Calu3 (cell line): ENCODE results near the gene USP44. TPM values are rescaled to one million over a fixed set of nuclear protein-coding genes. Genes with fewer than 3 reads are reported as not detected.

Experiments
- BruUV-seq: library from RNA; stranded (reverse); fragments of 400-500 nt; replicated peaks from 2 replicates; lab custom pipeline; 2021; lab: Mats Ljungman, UMichigan
- CTCF ChIA-PET: fragments of 300-600 bp; sonication (Branson Sonifier 250); formaldehyde crosslinking; loops from one replicate; lab custom pipeline; 2022; ENCODE audit warnings: antibody characterized with exemption; lab: Charles Lee
- DNase-seq: peaks from one replicate; pipeline ENCODE4 v3.0.0; 2022
- H3K27ac Mint-ChIP-seq: one replicate; pipeline ENCODE4 v1.8.0; 2022; ENCODE audit warnings: mixed read lengths; ENCODE audit not compliant: unreplicated experiment
- H3K27me3 Mint-ChIP-seq: one replicate; pipeline ENCODE4 v1.8.0; 2022; ENCODE audit warnings: mixed read lengths; ENCODE audit not compliant: unreplicated experiment
- H3K36me3 Mint-ChIP-seq: one replicate; pipeline ENCODE4 v1.8.0; 2022; ENCODE audit warnings: mild to moderate bottlenecking, moderate library complexity, mixed read lengths; ENCODE audit not compliant: insufficient read depth, unreplicated experiment
- H3K4me1 Mint-ChIP-seq: one replicate; pipeline ENCODE4 v1.8.0; 2022; ENCODE audit warnings: mild to moderate bottlenecking, low read depth, mixed read lengths; ENCODE audit not compliant: unreplicated experiment
- H3K4me3 Mint-ChIP-seq: one replicate; pipeline ENCODE4 v1.8.0; 2022; ENCODE audit warnings: mild to moderate bottlenecking, low read depth, moderate library complexity, mixed read lengths; ENCODE audit not compliant: unreplicated experiment
- H3K9me3 Mint-ChIP-seq: one replicate; pipeline ENCODE4 v1.8.0; 2022; ENCODE audit warnings: low read depth, mixed read lengths; ENCODE audit not compliant: unreplicated experiment
- intact Hi-C: fragments of 100-400 bp; cut with micrococcal nuclease; formaldehyde crosslinking; loops from one replicate; pipeline ENCODE4 v1.10.0; 2022; ENCODE audit not compliant: unreplicated experiment
- total RNA-seq: library from RNA; stranded (reverse); gene quantifications from 2 replicates; pipeline ENCODE4 v1.2.3, GENCODE V29; 2022
- TF ChIP-seq, protein P1 (sequence below): fragments of 200-600 bp; IDR thresholded peaks from one replicate; pipeline ENCODE4 v1.8.0; 2022; ENCODE audit warnings: antibody characterized with exemption; ENCODE audit not compliant: unreplicated experiment

USP44 gene
- total RNA-seq, 1 experiment from 2014 or later = 14.0 TPM

DNA sequence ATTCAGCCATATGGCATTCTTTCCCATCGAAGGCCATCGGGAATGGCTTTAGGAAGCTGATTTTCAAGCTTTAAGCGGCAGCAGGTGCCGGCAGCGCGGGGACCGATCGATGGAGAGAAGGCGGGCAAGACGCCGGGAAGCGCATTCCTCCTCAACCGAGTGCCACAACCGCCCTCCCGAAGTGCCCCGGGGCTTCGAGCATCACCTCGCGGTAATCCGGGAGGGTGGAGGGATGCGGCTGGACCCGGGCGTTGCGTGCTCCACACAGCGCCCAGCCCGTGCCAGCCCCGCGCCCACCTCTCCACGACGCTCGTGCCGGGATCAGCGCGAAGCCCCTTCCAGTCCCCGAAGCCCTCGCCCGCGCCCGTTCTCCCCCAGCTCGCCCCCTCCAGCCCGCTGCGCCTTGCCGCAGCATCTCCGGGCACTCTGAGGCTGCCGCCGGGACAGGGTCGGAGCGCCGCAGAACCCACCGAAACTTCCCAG, 3.2 kb downstream of the USP44 start:
- Mint-ChIP-seq H3K27ac (peak overlapping the region; percentile 81), H3K36me3 (peaks cover 23% of the 10 kb centered on the region), H3K4me3 (peak overlapping the region; percentile 83), H3K27me3 (no peaks in the 10 kb centered on the region), H3K9me3 (no peaks in the 10 kb centered on the region), H3K4me1 (peaks cover 27% of the 10 kb centered on the region)
- no TSS peak for BruUV-seq
- TF ChIP-seq, protein P1, sequence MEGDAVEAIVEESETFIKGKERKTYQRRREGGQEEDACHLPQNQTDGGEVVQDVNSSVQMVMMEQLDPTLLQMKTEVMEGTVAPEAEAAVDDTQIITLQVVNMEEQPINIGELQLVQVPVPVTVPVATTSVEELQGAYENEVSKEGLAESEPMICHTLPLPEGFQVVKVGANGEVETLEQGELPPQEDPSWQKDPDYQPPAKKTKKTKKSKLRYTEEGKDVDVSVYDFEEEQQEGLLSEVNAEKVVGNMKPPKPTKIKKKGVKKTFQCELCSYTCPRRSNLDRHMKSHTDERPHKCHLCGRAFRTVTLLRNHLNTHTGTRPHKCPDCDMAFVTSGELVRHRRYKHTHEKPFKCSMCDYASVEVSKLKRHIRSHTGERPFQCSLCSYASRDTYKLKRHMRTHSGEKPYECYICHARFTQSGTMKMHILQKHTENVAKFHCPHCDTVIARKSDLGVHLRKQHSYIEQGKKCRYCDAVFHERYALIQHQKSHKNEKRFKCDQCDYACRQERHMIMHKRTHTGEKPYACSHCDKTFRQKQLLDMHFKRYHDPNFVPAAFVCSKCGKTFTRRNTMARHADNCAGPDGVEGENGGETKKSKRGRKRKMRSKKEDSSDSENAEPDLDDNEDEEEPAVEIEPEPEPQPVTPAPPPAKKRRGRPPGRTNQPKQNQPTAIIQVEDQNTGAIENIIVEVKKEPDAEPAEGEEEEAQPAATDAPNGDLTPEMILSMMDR = no peak
- CTCF ChIA-PET = interaction anchor here (1.1 kb wide), 1 partner anchor 29 kb away, joined by 3 read pairs; no protein-coding TSS in a partner anchor
- intact Hi-C loops = no loop called here
- DNase-seq = peak; percentile 70

DNA sequence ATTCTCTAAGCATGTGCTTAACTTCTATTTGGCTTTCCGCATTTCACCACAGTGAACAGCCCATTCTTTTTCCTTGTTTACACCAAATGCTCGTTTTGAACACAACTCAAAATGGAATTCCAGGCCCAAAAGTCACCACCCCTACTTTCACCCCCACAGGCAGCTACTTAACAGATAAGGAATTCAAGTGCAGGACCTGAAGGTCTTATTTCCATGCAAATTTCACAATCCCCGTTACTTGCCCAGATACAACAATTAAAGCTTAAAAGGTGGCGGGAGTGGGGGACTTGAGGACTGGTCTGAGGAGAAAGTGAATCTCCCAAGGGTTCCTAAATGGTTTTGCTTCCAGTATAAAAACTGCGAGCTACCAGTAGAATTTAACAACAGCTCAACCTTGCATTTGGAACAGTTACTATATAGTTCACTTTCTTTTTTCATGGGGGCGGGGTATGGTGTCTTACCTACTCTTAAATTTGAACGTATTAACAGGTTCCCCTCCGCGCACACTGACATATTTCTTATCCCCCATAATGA, 3.7 kb downstream of the USP44 start:
- Mint-ChIP-seq H3K9me3 (no peaks in the 10 kb centered on the region), H3K36me3 (peaks cover 23% of the 10 kb centered on the region), H3K27me3 (no peaks in the 10 kb centered on the region), H3K4me3 (peak overlapping the region; percentile 83), H3K4me1 (peaks cover 23% of the 10 kb centered on the region), H3K27ac (peak overlapping the region; percentile 81)
- CTCF ChIA-PET = interaction anchor here (1.1 kb wide), 1 partner anchor 30 kb away, joined by 3 read pairs; no protein-coding TSS in a partner anchor
- TSS peak; percentile 66 for BruUV-seq
- TF ChIP-seq, protein P1 = no peak
- intact Hi-C loops = no loop called here
- DNase-seq = no peak

DNA sequence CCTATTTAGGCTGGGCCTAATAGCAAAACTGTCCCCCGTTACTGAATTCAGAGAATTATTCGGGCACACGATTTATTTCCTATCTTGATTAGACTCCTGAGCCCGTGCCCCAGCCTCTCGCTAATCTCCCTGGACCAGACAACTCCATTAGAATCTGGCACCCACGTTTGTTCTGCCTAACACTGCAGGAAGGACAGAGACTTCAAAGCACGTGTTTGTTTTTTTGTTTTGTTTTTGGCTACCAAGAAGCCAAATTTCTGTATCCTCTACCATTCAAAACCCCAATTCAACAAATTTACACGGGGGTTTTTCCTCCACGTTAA, 4.8 kb downstream of the USP44 start:
- intact Hi-C loops = no loop called here
- H3K27ac Mint-ChIP-seq = no peak overlapping the region
- TF ChIP-seq, protein P1 = no peak
- peaks cover 23% of the 10 kb centered on the region for H3K4me1 Mint-ChIP-seq
- no peaks in the 10 kb centered on the region for H3K9me3 Mint-ChIP-seq
- no peak overlapping the region for H3K4me3 Mint-ChIP-seq
- no peaks in the 10 kb centered on the region for H3K27me3 Mint-ChIP-seq
- H3K36me3 Mint-ChIP-seq = peaks cover 23% of the 10 kb centered on the region
- no TSS peak for BruUV-seq
- CTCF ChIA-PET = no interaction called here
- no peak for DNase-seq

DNA sequence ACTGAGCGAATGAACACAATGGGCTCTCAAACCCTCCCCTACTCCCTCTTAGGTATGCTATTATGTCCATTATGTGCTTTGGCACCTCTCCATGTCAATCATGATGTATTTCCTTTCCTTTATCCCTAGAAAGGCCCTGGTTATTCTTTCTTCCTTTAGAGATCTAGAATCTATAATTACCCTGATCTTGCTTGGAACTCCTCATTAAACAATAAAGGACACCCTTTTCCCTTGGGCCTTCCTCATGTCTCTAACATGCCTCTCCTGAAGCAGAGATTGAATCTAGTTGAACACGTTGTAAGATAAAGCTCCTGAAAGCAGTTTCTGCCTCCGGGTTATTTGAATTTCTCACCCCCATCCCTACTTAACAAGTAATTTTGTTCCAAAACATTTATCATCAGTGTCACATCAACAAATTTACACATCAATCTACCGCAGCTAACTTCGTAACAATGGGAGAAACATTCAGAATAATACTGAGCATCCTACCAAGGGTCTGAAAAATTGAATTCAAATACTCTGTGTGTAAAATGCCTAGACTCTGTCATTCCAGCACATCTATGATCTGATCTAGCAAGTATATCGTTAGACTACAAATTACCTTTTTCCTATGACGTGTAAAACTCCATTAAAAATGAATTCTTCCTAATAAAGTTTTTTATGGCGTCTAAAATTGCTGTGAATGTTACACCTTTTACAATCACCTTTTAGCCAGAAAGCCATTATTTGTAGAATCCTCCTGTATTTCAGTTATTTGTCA, 5.4 kb downstream of the USP44 start:
- H3K27me3 Mint-ChIP-seq = no peaks in the 10 kb centered on the region
- peaks cover 23% of the 10 kb centered on the region for H3K4me1 Mint-ChIP-seq
- no peak overlapping the region for H3K27ac Mint-ChIP-seq
- TF ChIP-seq, protein P1 = no peak
- DNase-seq = no peak
- intact Hi-C loops = no loop called here
- H3K9me3 Mint-ChIP-seq = no peaks in the 10 kb centered on the region
- H3K4me3 Mint-ChIP-seq = no peak overlapping the region
- BruUV-seq = no TSS peak
- CTCF ChIA-PET = no interaction called here
- peaks cover 23% of the 10 kb centered on the region for H3K36me3 Mint-ChIP-seq
